NCI-H510A (cell line): ENCODE measurements around the gene SLC35F3.

Source experiments
- DNase-seq: peaks from one replicate; lab custom pipeline; 2025; lab: John Stamatoyannopoulos, UW

The SLC35F3 gene

DNA sequence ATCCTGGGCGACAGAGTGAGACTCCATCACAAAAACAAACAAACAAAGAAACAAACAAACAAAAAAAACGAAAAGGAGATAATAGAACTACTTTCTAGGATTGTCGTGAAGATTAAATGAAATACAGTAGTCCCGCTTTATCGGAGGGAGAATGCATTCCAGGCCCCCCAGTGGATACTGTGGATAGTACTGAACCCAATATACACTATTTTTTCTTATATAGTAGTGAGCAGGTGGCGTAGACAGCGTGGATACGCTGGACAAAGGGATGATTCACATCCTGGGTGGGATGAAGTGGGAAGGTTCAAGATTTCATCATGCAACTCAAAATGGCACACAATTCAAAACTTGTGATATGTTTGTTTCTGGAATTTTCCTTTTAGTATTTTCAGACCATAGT lies 8.0 kb downstream of the SLC35F3 start:
- no peak for DNase-seq

DNA sequence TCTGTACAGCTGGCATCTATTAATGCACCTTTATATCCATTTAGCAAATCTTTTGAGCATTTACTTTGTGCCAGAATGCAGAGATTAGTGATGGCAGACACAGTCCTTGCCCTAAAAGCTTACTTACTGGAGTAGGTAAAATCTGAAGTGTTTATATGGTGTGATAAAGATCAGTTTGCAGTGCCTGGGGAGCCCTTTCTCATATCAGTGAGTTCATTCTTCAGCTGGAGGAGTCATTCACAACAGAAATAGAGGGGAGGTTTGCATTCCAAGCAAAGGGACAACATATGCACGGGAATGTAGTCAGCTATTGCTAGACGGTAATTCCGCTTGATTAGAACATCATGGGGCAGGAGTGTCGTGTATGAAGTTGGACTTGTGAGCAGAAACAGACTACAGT lies 8.4 kb downstream of the SLC35F3 start:
- DNase-seq = no peak

DNA sequence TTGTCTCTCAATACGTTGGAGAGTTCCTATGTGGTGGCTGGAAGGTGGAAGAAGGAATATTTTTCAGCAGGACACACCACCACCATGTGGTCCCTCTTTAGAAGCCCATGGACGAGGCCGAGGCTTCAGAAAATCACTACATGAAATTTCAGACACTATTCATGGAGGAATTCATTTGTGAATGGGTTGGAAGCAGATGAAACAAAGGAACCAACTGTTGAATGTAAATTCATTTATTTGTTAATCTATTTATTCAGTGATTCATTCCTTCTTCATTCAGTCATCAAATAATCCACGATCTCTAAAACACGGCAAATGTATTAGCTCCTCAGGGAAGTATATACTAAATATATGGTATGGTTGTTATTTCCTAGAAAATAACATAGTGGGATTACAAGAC lies 12.2 kb downstream of the SLC35F3 start:
- no peak for DNase-seq

DNA sequence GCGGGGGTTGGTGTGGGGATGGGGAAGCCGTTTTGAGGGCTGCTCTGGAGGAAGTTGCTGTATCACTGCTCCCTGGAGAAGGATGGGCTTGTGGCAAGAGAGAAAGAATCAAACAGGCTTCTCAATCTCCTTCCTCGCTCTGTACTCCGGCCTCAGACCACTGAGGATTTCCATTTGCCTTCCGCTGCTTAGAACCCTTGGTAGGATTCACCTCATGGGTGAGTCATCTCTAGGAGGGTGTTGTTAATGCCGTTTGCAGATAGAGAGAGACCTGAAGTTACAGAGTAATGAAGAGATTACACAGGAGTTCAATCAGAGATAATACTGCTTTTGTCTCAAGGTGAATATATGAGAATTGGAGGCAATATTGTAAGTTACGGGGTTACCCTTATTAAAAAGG lies 15.3 kb downstream of the SLC35F3 start:
- DNase-seq = no peak

DNA sequence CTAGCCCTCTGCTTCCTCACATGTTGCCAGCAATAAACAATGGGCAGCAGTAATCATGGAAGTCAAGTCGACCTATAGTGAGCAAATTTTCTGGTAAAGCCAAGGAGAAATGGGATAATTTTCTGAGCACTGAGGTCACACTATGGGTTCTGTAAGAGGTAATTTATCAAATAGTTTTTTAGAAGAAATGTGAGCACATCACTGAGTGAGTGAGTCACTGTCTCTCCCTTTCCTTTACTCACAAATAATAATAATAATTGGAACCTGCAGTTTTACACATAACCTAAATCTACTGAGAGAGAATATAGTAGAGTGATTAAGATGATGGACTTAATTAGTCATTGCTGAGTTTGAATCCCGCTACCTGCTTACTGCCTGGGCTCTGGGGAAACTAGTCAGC lies 23.6 kb downstream of the SLC35F3 start:
- no peak for DNase-seq

DNA sequence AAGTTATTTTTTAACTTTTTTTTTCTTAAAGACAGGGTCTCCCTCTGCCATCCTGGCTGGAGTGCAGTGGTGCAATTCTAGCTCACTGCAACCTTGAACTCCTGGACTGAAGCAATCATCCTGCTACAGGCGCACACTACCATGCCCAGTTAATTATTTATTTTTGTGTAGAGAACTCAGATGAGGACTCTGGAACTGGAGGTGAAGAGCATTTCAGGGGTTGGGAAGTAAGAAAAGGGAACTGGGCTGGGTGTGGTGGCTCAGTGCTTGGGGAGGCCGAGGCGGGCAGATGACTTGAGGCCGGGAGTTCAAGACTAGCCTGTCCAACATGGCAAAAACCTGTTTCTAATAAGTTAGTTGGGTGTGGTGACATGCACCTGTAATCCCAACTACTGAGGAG lies 28.9 kb downstream of the SLC35F3 start:
- DNase-seq = no peak

DNA sequence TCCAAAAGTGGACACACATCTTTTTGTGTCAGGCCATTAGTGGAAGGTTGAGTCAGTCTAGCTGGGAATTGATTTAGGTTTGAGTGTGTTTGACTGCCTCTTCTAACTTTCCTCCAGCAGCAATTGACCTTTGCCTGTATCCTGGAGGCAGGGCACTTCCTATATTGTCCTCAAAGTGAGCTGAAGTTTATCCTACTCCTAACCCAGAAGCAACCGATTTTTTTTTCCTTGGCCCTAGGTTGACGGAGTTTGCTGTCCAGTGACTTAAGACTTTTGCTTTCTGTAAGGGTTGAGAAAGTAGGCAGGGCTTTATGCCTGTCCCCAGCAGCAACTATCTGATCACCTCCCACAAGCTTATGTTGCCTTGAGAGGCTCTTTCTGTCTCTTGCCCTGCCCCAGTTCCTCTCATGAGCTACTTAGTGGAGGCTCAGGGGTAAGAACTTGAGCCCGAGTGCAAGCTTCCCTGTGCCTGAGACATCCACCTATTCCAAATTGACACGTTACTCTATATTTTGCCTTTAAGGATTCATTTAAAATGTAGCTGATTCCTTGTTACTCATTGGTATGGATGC lies 30.9 kb downstream of the SLC35F3 start:
- DNase-seq = no peak

DNA sequence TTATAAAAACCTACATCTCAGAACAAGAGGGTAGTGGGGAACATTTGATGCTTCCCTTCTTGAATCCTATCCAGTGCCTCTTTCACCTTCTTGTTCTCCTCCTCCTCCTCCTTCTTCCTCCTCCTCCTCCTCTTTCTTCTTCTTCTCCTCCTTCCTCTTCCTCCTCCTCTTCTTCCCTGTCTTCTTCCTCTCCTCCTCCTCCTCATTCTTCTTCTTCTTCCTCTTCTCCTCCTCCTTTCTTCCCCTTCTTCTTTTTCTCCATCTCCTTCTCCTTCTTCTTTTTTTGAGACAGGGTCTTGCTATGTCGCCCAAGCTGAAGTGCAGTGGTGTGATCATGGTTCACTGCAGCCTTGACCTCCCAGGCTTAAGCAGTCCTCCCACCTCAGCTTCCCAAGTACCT lies 31.9 kb downstream of the SLC35F3 start:
- DNase-seq = no peak

DNA sequence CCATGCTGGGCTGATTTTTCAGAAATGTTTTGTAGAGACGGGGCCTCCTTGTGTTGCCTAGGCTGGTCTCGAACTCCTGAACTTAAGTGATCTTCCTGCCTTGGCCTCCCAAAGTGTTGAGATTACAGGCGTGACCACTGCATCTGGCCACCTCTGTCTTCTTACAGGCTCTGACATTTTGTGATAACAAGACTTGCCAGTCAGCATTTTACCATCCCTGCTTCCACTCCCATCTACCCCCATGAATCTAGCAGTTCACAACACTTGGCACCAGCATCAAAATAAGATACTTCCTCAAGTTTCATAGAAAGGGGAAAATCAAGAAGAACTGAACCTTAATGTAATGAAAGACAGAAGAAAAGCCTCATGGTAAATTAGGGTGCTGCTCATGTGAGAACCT lies 32.4 kb downstream of the SLC35F3 start:
- no peak for DNase-seq

DNA sequence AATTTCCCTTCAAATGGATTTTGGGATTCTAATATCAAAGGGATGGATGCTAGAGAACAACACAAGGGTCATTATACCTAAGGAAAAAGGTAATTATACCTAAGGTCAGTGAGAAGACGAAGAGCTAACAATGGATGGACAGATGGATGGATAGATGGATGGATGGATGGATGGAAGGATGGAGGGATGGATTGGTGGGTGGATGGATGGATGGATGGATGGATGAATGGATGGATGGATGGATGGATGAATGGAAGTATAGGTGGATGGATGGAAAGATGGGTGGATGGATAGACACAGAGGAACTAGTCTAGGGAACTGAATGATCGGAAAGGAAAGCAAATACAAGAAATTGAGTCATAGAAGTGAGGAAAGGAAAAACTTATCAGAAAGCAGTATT lies 34.0 kb downstream of the SLC35F3 start:
- no peak for DNase-seq

DNA sequence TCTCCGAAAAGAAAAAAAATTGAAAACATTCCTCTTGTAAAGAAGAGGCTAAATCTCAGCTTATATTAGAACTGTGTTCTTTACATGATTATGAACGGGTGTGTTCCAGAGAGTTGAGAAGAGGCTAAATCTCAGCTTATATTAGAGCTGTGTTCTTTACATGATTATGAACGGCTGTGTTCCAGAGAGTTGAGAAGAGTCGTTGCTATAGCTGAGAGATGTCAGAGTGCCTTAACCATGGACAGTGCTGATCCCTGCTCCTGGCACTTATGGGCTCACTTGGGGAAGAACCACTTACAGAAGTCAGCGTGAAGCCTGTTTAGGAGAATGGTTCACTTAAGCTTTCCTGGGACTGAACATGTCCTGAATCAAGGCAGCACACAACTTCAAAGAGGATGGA lies 35.0 kb downstream of the SLC35F3 start:
- no peak for DNase-seq

DNA sequence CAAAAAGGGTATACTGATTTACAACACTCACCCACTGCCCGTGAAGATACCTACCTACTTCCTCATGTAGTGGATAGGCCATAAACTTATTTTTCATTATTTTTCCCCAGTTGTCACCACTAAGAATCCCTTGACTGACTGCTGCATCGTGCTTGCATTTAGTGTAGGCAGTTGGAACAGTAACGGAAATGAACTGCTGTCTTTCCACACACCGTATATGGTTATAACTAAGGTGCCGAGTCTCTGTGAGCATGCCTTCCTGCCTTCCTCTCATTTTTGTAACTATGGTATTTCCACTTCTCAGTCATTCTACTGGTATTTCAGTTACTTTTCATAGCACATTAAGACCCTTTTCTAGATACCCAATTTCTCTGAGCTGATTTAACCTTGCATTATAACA lies 36.4 kb downstream of the SLC35F3 start:
- DNase-seq = no peak

DNA sequence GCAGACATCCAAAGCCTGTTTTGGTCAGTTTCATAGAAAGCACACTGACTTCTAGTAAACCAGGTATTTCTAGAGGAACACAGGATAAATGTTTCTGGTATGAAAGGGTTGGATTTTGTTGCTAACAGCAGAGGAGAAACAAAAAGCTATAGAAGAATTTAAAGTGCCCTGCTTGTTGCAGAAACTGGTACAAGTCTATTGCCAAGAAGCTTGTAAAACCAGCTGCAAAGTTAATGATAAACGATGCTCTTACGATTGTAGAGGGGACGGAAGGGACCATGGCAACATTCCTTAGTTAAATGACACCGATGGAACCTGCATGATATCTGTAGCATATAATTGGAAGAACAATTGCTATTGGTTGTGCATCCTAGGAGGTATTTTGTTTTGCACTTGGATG lies 40.1 kb downstream of the SLC35F3 start:
- DNase-seq = no peak

DNA sequence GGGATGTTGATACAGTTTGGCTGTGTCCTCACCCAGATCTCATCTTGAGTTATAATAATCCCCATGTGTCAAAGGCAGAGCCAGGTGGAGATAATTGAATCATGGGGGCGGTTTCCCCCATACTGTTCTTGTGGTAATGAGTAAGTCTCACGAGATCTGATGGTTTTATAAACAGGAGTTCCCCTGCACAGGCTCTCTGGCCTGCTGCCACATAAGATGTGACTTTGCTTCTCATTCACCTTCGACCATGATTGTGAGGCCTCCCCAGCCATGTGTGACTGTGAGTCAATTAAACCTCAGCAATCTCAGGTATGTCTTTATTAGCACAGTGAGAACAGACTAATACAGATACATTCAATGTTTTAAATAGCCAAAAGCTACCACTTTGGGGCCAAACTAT lies 41.1 kb downstream of the SLC35F3 start:
- DNase-seq = no peak

DNA sequence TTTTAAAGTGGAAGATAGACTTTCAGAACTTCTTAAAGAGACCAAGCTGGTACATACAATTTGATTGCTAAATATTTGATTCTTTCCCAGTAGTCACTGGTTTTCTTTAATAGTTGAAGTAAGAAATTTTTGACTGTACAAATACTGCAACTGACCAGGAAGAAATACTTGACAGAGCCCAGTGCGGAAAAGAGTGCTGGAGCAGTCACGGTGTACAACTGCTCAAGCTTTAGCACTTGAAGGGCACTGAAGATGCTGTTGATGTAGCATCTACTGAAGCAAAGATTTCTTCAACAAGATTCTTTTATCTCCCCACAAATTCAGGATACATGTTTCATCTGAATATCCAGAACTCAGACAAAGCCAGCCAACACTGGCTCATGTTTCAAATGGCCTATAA lies 41.5 kb downstream of the SLC35F3 start:
- DNase-seq = no peak

DNA sequence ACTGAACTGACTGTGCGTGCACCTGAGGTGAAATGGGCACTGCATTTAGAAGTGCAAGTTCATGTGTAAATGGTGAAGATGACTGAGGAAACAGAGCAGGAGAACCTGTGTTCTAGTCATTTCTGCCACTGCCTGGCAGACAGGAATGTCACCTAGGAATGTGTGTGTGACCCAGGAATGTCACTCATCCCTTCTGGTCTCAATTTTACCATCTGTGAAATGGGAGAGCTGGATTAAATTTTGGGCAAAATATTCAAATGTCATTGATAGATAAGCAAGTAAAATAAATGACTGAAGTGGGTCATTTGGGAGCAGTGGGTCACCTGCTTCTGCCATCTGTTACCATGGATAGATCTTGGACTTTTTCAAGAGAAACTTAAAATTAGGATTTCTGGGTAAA lies 42.2 kb downstream of the SLC35F3 start:
- no peak for DNase-seq

DNA sequence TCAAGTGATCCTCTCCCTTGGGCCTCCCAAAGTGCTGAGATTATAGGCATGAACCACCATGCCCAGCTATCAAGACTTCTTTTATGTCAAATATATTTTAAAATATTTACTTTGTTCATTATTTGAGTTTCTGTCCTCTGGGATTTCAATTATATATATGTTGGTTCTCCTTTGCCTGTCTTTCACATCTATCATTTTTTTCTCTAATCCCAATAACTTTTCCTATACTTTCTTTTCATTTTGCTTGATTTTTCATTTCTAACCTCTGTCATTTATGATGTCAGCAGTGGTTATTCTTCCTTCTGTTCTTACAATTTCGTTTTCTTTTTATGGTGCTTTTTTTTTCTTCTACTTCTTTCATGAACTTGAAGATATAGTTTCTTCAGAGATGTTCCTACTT lies 47.3 kb downstream of the SLC35F3 start:
- no peak for DNase-seq

DNA sequence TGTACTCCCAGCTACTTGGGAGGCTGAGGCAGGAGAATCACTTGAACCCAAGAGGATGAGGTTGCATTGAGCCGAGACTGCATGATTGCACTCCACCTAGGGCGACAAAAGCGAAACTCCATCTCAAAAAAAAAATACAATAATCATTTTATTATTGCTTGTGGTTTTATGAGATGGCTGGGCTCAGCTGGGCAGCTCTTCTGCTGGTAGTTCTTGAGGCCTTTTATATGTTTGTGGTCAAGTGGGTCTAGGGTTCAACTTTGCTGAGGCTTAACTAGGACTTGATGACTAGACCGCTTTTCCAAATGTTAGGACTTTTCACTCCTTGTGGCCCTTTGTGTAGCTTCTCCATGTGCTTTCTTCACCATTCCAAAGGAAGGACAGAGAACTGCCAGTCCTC lies 53.2 kb downstream of the SLC35F3 start:
- DNase-seq = no peak

DNA sequence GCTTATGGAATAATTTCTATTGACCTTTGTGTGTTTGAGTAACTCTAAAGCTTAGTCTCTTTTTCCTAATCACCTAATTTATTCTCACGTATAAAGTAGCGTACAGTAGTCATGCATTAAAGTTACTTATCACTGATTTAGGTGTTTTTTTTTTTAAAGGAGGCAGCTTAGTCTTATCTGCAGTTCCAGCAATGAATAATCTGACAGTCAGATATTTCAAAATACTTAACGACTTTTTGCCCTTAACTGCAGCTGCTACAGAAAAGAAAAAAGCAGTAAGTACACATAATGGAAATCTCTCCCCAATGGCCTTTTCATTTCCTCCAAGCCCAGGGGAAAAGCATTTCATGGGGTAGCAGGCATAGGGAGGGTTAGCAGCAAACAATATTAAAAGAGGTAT lies 54.6 kb downstream of the SLC35F3 start:
- DNase-seq = no peak

DNA sequence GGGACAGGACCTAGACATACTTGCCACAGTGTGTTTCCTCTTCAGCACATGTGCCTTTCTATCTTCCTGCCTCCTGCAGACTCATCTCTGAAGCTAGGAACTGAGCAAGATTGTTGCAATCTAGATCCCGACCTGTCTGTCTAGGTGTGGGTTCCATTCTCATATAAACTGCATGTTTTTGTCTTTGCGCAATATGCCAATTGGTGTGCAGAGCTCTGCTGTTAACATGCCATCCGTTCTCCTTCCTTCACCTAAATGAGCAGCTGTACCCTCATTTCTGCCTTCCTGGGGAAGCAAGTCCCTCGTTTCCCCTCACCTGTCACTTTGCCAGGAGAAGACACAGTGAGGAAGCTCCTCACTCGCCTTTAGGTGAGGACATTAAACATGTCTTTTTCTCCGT lies 55.5 kb downstream of the SLC35F3 start:
- DNase-seq = no peak

DNA sequence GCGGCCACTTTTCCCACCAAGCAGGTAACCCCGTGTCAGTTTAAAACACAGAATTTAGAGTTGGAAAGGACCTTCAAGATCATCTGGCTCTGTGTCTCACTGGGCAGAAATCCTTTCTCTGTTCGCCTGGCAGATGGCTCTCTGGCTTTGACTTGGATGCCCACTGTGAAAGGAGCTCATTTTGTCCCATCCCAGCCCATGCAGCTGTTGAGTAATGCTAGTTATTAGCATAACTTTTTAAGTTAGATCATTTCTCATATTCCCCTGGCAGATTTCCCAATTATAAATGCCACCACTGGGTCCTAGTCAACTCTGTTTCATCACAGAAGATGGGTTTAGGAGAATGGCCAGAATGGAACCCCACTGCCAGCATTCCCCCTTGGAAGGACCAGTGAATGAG lies 55.9 kb downstream of the SLC35F3 start:
- DNase-seq = no peak

DNA sequence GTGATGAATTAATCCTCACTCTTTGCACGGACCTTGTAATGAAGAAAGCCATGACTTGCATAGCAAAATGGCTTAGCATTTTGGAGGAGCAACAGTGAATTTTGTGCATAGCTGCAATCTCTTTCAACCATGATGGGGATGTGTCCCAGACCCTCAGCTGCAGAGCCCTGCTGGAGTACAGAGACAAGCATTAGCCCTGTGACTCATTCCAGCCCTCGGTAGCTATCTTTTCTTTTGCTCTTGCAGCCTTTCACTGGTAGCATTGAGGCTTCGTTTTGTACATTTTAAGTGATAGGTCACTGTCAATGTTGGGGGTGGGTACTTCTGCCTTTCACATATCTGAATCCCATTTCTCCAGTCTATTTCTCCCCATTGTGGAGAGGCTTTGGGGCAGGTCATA lies 58.4 kb downstream of the SLC35F3 start:
- DNase-seq = no peak

DNA sequence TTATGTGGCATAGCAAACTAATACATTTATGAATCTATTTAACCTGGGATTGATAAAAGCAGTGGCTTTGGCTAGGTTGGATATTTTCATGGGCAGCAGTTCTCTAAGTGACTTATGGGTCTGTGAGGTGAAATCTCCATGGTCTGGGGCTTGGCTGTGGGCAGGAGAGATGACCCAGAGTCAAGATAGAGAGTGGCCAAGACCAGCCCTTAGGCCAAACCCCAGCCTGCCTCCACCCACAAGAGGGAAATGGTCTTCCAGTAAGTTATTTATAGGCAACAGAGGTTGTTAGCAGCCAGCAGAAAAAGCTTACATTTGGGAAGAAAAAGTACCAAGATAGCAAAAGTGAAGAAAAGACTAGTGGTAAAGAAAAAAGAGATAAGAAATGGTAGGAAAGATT lies 61.4 kb downstream of the SLC35F3 start:
- DNase-seq = no peak

DNA sequence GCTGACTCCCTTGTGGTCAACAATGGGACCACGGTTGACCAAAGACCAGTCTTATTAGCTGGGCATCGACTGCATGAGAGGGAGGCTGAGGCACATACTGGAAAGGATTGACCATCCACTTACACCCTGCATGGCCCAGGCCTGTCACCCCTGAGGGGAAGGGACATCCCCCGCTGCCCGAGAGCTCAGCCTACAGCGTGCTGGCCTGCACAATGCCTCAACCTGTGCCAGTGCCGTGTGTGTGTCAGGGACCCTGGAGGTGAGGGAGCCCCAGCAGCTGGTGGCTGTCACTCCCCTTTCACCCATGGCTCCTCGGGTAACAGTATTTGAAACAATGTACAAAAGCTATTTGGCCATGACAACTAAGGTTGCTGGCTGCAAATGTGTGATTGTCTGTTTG lies 67.3 kb downstream of the SLC35F3 start:
- no peak for DNase-seq

DNA sequence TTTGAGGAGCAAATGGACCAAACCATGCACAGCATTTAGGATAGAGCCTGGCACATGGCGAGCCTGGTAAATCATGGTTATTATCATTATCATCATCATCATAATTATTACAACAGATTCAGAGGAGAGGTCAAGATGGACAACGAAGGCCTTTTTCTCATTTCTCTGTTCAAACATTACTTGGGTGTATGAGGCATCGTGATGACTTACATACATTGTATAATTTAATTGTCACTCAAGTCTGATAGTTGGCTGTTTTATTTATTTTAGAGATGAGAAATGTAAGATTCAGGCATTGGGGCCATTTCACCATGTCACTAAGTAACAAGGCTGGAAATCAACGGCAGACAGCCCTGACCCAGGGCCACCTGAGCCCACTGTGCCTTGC lies 68.1 kb downstream of the SLC35F3 start:
- no peak for DNase-seq
